ENCODE measurements around the gene SLC39A6. TPM values are rescaled to one million over a fixed set of nuclear protein-coding genes. Genes with fewer than 3 reads are reported as not detected.
"Not testable (repeated sequence)": the region's sequence is repeated elsewhere in the genome, so short reads cannot be mapped to it uniquely, and the experiment has no call there.

The SLC39A6 gene
- total RNA-seq, 2 donors from 2014 or later = 25.7 to 34.1 TPM

- Histone ChIP-seq H3K4me1 (ENCODE audit: control insufficient read depth, insufficient read depth, low read length) (no peaks in the 10 kb centered on the region), H3K27ac (ENCODE audit: low read depth, low read length) (no peak overlapping the region), H3K4me3 (ENCODE audit: low read length) (no peak overlapping the region), H3K9me3 (ENCODE audit: control insufficient read depth, low read length) (peaks cover 24% of the 10 kb centered on the region), H3K27me3 (ENCODE audit: control insufficient read depth, insufficient read depth, low read length, poor library complexity, severe bottlenecking) (no peaks in the 10 kb centered on the region), H3K9ac (ENCODE audit: extremely low read depth, low read length, poor library complexity, severe bottlenecking) (no peak overlapping the region), H3K36me3 (ENCODE audit: control insufficient read depth, insufficient read depth, low read length) (no peaks in the 10 kb centered on the region)
- H3K36me3 Mint-ChIP-seq (ENCODE audit: low read depth) = no peaks in the 10 kb centered on the region
- peaks cover 2% of the 10 kb centered on the region for H3K27me3 Mint-ChIP-seq (ENCODE audit: insufficient read depth)
- H3K9me3 Mint-ChIP-seq = peaks cover 36% of the 10 kb centered on the region
- WGBS, 2 experiments (ENCODE audit: insufficient coverage in 1 of 2, insufficient read length in 1 of 2) = 80% methylated on average over 1 of the region's 2 CpGs; no CpG with 5 or more reads in 1 of the 2 experiments
- no peaks in the 10 kb centered on the region for H3K4me1 Mint-ChIP-seq
- H3K4me3 Mint-ChIP-seq = no peak overlapping the region
- no peak overlapping the region for H3K27ac Mint-ChIP-seq
- no peak for DNase-seq
- TF ChIP-seq CTCF (conservative IDR thresholded peaks at IDR 0.05) = no peak
Measured at GRCh38 chr18:36083729-36084128, 45.4 kb downstream of the SLC39A6 start.

- WGBS, 2 experiments (ENCODE audit: insufficient coverage in 1 of 2, insufficient read length in 1 of 2) = 76 to 100% methylated on average over 1 to 2 of the region's 2 CpGs
- not testable (repeated sequence) for H3K27me3 ChIP-seq (ENCODE audit: control insufficient read depth, insufficient read depth, low read length, poor library complexity, severe bottlenecking); H3K4me3 Mint-ChIP-seq; H3K36me3 ChIP-seq (ENCODE audit: control insufficient read depth, insufficient read depth, low read length); H3K4me1 ChIP-seq (ENCODE audit: control insufficient read depth, insufficient read depth, low read length); H3K36me3 Mint-ChIP-seq (ENCODE audit: low read depth); H3K9ac ChIP-seq (ENCODE audit: extremely low read depth, low read length, poor library complexity, severe bottlenecking); H3K27ac ChIP-seq (ENCODE audit: low read depth, low read length); H3K27ac Mint-ChIP-seq; H3K4me3 ChIP-seq (ENCODE audit: low read length); DNase-seq; H3K27me3 Mint-ChIP-seq (ENCODE audit: insufficient read depth); H3K4me1 Mint-ChIP-seq
- peaks cover 48% of the 10 kb centered on the region for H3K9me3 Mint-ChIP-seq
- peaks cover 24% of the 10 kb centered on the region for H3K9me3 ChIP-seq (ENCODE audit: control insufficient read depth, low read length)
Measured at GRCh38 chr18:36081118-36081517, 48.0 kb downstream of the SLC39A6 start.

DNA sequence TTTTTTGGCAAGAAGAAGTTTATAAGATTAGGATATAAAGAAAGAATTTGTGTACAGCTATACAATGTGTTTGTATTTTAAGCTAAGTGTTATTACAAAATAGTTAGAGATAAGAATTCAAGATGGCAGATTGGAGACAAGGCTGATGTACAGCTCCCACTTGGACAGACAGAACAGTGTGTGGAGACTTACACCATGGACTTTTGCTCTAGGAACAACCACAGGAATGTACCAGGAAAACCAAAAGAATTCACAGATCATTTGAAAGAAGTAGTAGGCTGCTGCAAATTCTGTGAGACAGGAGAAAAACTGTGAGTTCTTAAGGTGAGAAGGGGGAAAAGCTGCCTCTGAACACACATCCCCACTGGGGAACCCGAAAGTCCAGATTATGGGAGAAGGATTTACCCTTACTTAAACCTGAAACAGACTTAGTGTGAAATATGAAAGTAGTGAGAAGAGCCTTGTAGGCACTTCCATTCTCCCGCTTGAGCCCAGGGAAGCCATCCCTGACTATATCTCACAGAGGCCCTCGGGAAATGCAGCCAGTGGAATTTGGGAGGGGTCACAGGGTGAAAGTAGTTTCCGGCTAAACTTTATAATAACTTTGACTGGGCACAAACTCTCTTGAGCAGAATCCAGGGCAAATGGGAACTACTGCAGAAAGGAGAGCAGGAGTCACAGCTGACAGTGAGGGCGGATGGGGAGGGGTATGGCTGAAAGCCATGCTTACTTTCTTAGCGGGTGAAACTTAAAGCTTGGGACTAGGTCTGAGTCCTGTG, 50.2 kb downstream of the SLC39A6 start:
- Mint-ChIP-seq H3K36me3 (ENCODE audit: low read depth) (no peaks in the 10 kb centered on the region), H3K27me3 (ENCODE audit: insufficient read depth) (peaks cover 2% of the 10 kb centered on the region), H3K27ac (no peak overlapping the region), H3K4me1 (no peaks in the 10 kb centered on the region), H3K4me3 (no peak overlapping the region), H3K9me3 (peaks cover 47% of the 10 kb centered on the region)
- Histone ChIP-seq H3K9ac (ENCODE audit: extremely low read depth, low read length, poor library complexity, severe bottlenecking) (no peak overlapping the region), H3K27ac (ENCODE audit: low read depth, low read length) (no peak overlapping the region), H3K9me3 (ENCODE audit: control insufficient read depth, low read length) (peaks cover 24% of the 10 kb centered on the region), H3K27me3 (ENCODE audit: control insufficient read depth, insufficient read depth, low read length, poor library complexity, severe bottlenecking) (no peaks in the 10 kb centered on the region), H3K4me3 (ENCODE audit: low read length) (no peak overlapping the region), H3K4me1 (ENCODE audit: control insufficient read depth, insufficient read depth, low read length) (no peaks in the 10 kb centered on the region), H3K36me3 (ENCODE audit: control insufficient read depth, insufficient read depth, low read length) (no peaks in the 10 kb centered on the region)
- DNase-seq = no peak
- TF ChIP-seq CTCF (conservative IDR thresholded peaks at IDR 0.05) = no peak
- 88 to 91% methylated on average over 4 to 5 of the region's 6 CpGs for WGBS, 2 experiments (ENCODE audit: insufficient coverage in 1 of 2, insufficient read length in 1 of 2)

- not testable (repeated sequence) for H3K4me1 ChIP-seq (ENCODE audit: control insufficient read depth, insufficient read depth, low read length); H3K27ac ChIP-seq (ENCODE audit: low read depth, low read length); DNase-seq; H3K9ac ChIP-seq (ENCODE audit: extremely low read depth, low read length, poor library complexity, severe bottlenecking); H3K27me3 Mint-ChIP-seq (ENCODE audit: insufficient read depth); H3K36me3 Mint-ChIP-seq (ENCODE audit: low read depth); H3K36me3 ChIP-seq (ENCODE audit: control insufficient read depth, insufficient read depth, low read length); H3K4me1 Mint-ChIP-seq; H3K27me3 ChIP-seq (ENCODE audit: control insufficient read depth, insufficient read depth, low read length, poor library complexity, severe bottlenecking); H3K4me3 ChIP-seq (ENCODE audit: low read length); H3K27ac Mint-ChIP-seq; H3K4me3 Mint-ChIP-seq
- peaks cover 24% of the 10 kb centered on the region for H3K9me3 ChIP-seq (ENCODE audit: control insufficient read depth, low read length)
- H3K9me3 Mint-ChIP-seq = peaks cover 46% of the 10 kb centered on the region
- WGBS, 2 experiments (ENCODE audit: insufficient coverage in 1 of 2, insufficient read length in 1 of 2) = 97% methylated on average over 10 of the region's 27 CpGs; no CpG with 5 or more reads in 1 of the 2 experiments
Measured at GRCh38 chr18:36077764-36078163, 51.4 kb downstream of the SLC39A6 start.
